ENCODE results near the gene KIAA0930. TPM values are rescaled to one million over a fixed set of nuclear protein-coding genes. Genes with fewer than 3 reads are reported as not detected.

KIAA0930 gene
- total and polyA plus RNA-seq, 2 experiments from 2014 or later = 15.0 to 78.6 TPM

DNA sequence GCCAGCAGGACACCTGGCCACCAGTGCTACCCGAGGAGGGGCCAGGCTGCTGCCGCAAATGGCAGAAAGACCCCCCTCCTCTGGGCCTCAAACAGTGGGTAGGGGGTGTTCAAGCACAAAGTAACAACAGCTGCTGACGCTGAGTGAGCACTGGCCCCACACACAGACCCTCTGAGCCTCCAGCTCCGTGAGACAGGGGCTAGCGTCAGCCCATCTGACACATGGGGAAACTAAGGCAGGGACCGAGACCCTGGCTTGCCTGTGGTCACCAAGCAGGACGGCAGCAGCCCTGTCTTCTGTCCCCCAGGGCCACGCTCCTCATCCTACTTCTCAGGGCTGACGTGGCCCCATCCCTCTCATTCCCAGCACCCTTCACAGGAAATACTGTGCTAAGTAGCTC is 40.5 kb downstream of the KIAA0930 start:
- Mint-ChIP-seq H3K36me3 (ENCODE audit: low read depth) (peaks cover 16% of the 10 kb centered on the region; the same call in 2 of the 3 replicates), H3K27me3 (ENCODE audit: insufficient read depth, low read depth, poor library complexity) (peaks cover 13% of the 10 kb centered on the region), H3K4me1 (peaks cover 27% of the 10 kb centered on the region), H3K9me3 (no peaks in the 10 kb centered on the region; the same call in 2 of the 3 replicates), H3K27ac (no peak overlapping the region), H3K4me3 (no peak overlapping the region)
- Histone ChIP-seq H3K27me3 (ENCODE audit: insufficient read depth) (no peaks in the 10 kb centered on the region), H3K4me3 (no peak overlapping the region), H3K9me2 (ENCODE audit: insufficient read depth) (no peaks in the 10 kb centered on the region), H3K79me2 (replicated peaks; ENCODE audit: insufficient read depth) (no peaks in the 10 kb centered on the region), H3K4me2 (no peak overlapping the region), H3F3A (replicated peaks; ENCODE audit: low read depth) (no peaks in the 10 kb centered on the region), H3K36me3 (ENCODE audit: insufficient read depth) (peaks cover 3% of the 10 kb centered on the region; the same call in 1 of the 2 replicates), H2AFZ (no peak overlapping the region), H4K20me1 (replicated peaks; ENCODE audit: insufficient read depth) (no peaks in the 10 kb centered on the region), H3K27ac (ENCODE audit: low read depth) (no peak overlapping the region), H3K4me1 (ENCODE audit: insufficient read depth) (no peaks in the 10 kb centered on the region)
- DNase-seq (ENCODE audit: low spot score) (no peak), ATAC-seq (no peak)
- TF ChIP-seq EZH2phosphoT487 (IDR thresholded peaks at IDR 0.05; ENCODE audit: unreplicated experiment) = no peak
- no peak for TF ChIP-seq STAT1 (IDR thresholded peaks at IDR 0.05; ENCODE audit: unreplicated experiment)
- no peak for TF ChIP-seq CREB1 (CRISPR knock-in tag; IDR thresholded peaks at IDR 0.05; ENCODE audit: low read depth)
- TF ChIP-seq ZNF114 (CRISPR knock-in tag; IDR thresholded peaks at IDR 0.05) = no peak
- TF ChIP-seq ZNF331 (CRISPR knock-in tag; IDR thresholded peaks at IDR 0.05; ENCODE audit: low read depth) = no peak
- TF ChIP-seq EZH2 (IDR thresholded peaks at IDR 0.05; ENCODE audit: low read depth, unreplicated experiment) = no peak
- no peak for TF ChIP-seq REST (IDR thresholded peaks at IDR 0.05; ENCODE audit: unreplicated experiment)
- TF ChIP-seq NANOG (IDR thresholded peaks at IDR 0.05; ENCODE audit: borderline replicate concordance) = no peak
- no peak for TF ChIP-seq ZNF462 (CRISPR knock-in tag; IDR thresholded peaks at IDR 0.05)
- TF ChIP-seq CTCF (conservative IDR thresholded peaks at IDR 0.05; ENCODE audit: low read depth in 2 of 2) = no peak
- no peak for TF ChIP-seq JUNB (IDR thresholded peaks at IDR 0.05; ENCODE audit: unreplicated experiment)
- TF ChIP-seq ETS1 (IDR thresholded peaks at IDR 0.05) = no peak
- TF ChIP-seq POLR2AphosphoS5 (IDR thresholded peaks at IDR 0.05; ENCODE audit: low read depth) = no peak

Data from GM23338 (cell line).